GM10248 (cell line): Measurements from ENCODE around the gene ZBTB47.

Experiments used
- CTCF ChIA-PET: fragments of 300-600 bp; sonication (Branson Sonifier 250); formaldehyde crosslinking; extraction: SDS; loops from one replicate; lab custom pipeline; 2021; ENCODE audit warnings: antibody characterized with exemption; lab: Yijun Ruan, JAX
- POLR2A ChIA-PET: fragments of 350-650 bp; sonication (Branson Sonifier 250); formaldehyde crosslinking; extraction: SDS; loops from one replicate; lab custom pipeline; 2020; ENCODE audit warnings: antibody characterized with exemption; lab: Yijun Ruan, JAX
- DNase-seq: peaks from one replicate; pipeline ENCODE4 v3.0.0; 2012; ENCODE audit errors: extremely low spot score
- CTCF ChIP-seq: IDR thresholded peaks from 2 replicates; pipeline ENCODE4 v1.5.1; 2012; ENCODE audit warnings: mild to moderate bottlenecking, low read depth; ENCODE audit errors: extremely low read depth, missing control alignments, control extremely low read depth

The ZBTB47 gene

DNA sequence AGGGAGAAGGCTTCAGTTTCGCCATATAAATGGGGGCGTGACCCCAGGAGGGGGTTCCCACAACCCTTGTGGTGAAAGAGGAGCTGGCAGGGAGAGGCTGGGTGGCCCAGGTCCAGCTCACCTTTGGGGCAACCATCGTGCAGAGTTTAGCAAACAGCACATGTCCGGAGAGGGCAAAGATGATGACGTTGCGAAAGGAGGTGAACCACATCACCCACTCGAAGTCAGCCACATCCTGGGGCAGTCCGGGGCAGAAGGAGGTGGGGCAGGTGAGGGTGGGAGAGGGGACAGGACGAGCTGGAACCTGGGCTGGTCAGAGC is 45.4 kb downstream of the ZBTB47 start:
- DNase-seq, result no peak
- CTCF ChIA-PET, result no interaction called here
- TF ChIP-seq CTCF, result no peak
- POLR2A ChIA-PET, result no interaction called here

GRCh38 chr3:42699511-42699971 is 46.0 kb downstream of the ZBTB47 start:
- no peak for DNase-seq
- ChIA-PET CTCF (no interaction called here), POLR2A (no interaction called here)
- TF ChIP-seq CTCF, result no peak

- POLR2A ChIA-PET, result no interaction called here
- no peak for TF ChIP-seq CTCF
- CTCF ChIA-PET, result no interaction called here
- no peak for DNase-seq
Measured at GRCh38 chr3:42700366-42701288, 47.1 kb downstream of the ZBTB47 start.

GRCh38 chr3:42701371-42702065 is 48.0 kb downstream of the ZBTB47 start:
- ChIA-PET CTCF (no interaction called here), POLR2A (no interaction called here)
- TF ChIP-seq CTCF, result no peak
- peak; percentile 78 for DNase-seq

DNA sequence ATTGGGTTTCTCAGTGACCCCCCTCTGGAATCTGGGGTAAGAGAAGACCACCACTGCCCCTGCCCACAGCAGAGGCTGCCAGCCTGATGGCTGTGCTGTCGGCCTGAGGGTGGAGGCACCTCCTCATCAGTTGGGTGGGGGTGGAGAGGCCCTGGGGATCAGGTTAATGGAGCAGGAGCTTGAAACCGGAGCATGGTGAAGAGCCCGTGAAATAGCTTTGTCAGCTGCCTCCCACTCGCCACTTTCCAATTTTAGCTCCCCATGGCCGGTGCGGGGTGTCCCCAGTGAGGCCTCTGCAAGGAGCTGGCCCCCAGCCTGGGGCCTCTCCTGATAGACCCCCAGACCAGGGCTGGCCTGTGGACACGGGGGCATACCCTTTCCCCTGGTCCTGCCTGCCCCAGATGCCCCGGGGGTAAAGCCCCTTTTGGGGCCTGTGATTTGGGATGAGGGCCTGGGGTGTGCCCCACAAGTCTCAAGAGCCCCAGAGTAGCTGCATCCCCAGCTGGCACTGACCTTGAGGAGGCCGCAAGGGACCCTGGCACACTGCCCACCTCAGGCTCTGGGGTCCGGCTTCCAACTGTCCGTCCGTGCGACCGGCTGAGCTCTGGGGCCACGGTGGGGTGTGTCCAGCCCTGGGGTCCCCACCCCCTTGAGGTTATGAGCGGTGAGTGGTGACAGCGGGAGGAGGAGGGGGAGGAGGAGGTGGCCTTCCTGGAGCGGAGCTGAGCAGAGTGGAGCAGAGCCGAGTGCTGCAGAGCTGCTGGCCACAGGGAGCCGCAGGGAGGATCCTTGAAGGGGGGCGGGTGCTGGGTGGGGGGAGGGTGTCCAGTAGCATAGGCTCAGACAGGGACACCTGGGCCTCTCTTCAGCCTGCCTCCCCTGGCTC is 48.8 kb downstream of the ZBTB47 start, which contains the start of gene HHATL:
Gene HHATL (minus strand): TSS at position 733 of the 886 bp plus-strand sequence. CDS start 1,972 bp downstream, outside the sequence.
- ChIA-PET CTCF (no interaction called here), POLR2A (no interaction called here)
- no peak for TF ChIP-seq CTCF
- no peak for DNase-seq
